ENCODE measurements around the gene TIGD7. TPM values are rescaled to one million over a fixed set of nuclear protein-coding genes. Genes with fewer than 3 reads are reported as not detected.
A peak's percentile ranks its signal among the peaks of the same experiment; 100 is the strongest.

TIGD7 gene
- total RNA-seq, 2 donors from 2014 or later = 2.8 to 5.9 TPM

GRCh38 chr16:3281222-3281820 is 23.9 kb downstream of the TIGD7 start:
- peaks cover 37% of the 10 kb centered on the region for H3K27me3 ChIP-seq (ENCODE audit: control insufficient read depth, insufficient read depth, low read length, poor library complexity, severe bottlenecking)
- peaks cover 29% of the 10 kb centered on the region for H3K27me3 Mint-ChIP-seq (ENCODE audit: insufficient read depth)
- H3K9me3 Mint-ChIP-seq = peaks cover 14% of the 10 kb centered on the region
- H3K4me3 ChIP-seq (ENCODE audit: low read length) = peak overlapping the region; percentile 92
- no peak overlapping the region for H3K27ac ChIP-seq (ENCODE audit: low read depth, low read length)
- peaks cover 24% of the 10 kb centered on the region for H3K36me3 Mint-ChIP-seq (ENCODE audit: low read depth)
- TF ChIP-seq, protein P1, sequence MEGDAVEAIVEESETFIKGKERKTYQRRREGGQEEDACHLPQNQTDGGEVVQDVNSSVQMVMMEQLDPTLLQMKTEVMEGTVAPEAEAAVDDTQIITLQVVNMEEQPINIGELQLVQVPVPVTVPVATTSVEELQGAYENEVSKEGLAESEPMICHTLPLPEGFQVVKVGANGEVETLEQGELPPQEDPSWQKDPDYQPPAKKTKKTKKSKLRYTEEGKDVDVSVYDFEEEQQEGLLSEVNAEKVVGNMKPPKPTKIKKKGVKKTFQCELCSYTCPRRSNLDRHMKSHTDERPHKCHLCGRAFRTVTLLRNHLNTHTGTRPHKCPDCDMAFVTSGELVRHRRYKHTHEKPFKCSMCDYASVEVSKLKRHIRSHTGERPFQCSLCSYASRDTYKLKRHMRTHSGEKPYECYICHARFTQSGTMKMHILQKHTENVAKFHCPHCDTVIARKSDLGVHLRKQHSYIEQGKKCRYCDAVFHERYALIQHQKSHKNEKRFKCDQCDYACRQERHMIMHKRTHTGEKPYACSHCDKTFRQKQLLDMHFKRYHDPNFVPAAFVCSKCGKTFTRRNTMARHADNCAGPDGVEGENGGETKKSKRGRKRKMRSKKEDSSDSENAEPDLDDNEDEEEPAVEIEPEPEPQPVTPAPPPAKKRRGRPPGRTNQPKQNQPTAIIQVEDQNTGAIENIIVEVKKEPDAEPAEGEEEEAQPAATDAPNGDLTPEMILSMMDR (conservative IDR thresholded peaks at IDR 0.05) = no peak
- WGBS, 2 experiments (ENCODE audit: insufficient coverage in 1 of 2, insufficient read length in 1 of 2) = 95 to 100% methylated on average over 5 to 6 of the region's 6 CpGs
- H3K9me3 ChIP-seq (ENCODE audit: control insufficient read depth, low read length) = peaks cover 8% of the 10 kb centered on the region
- H3K9ac ChIP-seq (ENCODE audit: extremely low read depth, low read length, poor library complexity, severe bottlenecking) = no peak overlapping the region
- H3K4me1 Mint-ChIP-seq = peaks cover 8% of the 10 kb centered on the region
- H3K36me3 ChIP-seq (ENCODE audit: control insufficient read depth, insufficient read depth, low read length) = peaks cover 13% of the 10 kb centered on the region
- H3K27ac Mint-ChIP-seq = no peak overlapping the region
- peak overlapping the region; percentile 70 for H3K4me3 Mint-ChIP-seq
- H3K4me1 ChIP-seq (ENCODE audit: control insufficient read depth, insufficient read depth, low read length) = no peaks in the 10 kb centered on the region
- DNase-seq = no peak

- H3K4me3 ChIP-seq (ENCODE audit: low read length) = no peak overlapping the region
- peaks cover 49% of the 10 kb centered on the region for H3K27me3 ChIP-seq (ENCODE audit: control insufficient read depth, insufficient read depth, low read length, poor library complexity, severe bottlenecking)
- no peak overlapping the region for H3K27ac ChIP-seq (ENCODE audit: low read depth, low read length)
- H3K9ac ChIP-seq (ENCODE audit: extremely low read depth, low read length, poor library complexity, severe bottlenecking) = no peak overlapping the region
- WGBS, 2 experiments (ENCODE audit: insufficient coverage in 1 of 2, insufficient read length in 1 of 2) = 82 to 83% methylated on average over 5 of the region's 5 CpGs
- no peak overlapping the region for H3K27ac Mint-ChIP-seq
- peaks cover 42% of the 10 kb centered on the region for H3K27me3 Mint-ChIP-seq (ENCODE audit: insufficient read depth)
- peaks cover 13% of the 10 kb centered on the region for H3K9me3 Mint-ChIP-seq
- TF ChIP-seq, protein P1 (conservative IDR thresholded peaks at IDR 0.05) = no peak
- H3K36me3 ChIP-seq (ENCODE audit: control insufficient read depth, insufficient read depth, low read length) = no peaks in the 10 kb centered on the region
- H3K9me3 ChIP-seq (ENCODE audit: control insufficient read depth, low read length) = no peaks in the 10 kb centered on the region
- no peaks in the 10 kb centered on the region for H3K4me1 ChIP-seq (ENCODE audit: control insufficient read depth, insufficient read depth, low read length)
- H3K36me3 Mint-ChIP-seq (ENCODE audit: low read depth) = no peaks in the 10 kb centered on the region
- H3K4me3 Mint-ChIP-seq = no peak overlapping the region
- H3K4me1 Mint-ChIP-seq = peaks cover 1% of the 10 kb centered on the region
- DNase-seq = no peak
These were observed 28.6 kb downstream of the TIGD7 start for GRCh38 chr16:3276679-3277078.

DNA sequence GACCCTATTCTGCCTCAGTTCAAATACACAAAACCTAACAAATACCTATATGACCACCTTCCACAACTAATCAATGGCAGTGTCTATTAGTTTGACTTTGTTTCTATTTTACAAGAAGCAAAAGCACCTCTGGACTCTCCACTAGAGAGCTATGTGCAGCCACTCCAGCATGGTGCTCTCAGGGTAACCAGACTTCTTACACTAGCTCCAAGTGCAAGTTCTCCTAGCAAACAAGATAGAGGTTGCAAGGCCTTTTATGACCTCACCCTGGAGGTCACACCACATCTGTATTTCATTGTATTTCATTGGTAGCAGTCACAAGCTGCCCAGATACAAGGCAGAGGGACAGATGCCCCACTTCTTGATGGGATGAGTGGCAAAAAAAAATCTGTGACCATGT is 30.3 kb downstream of the TIGD7 start:
- Mint-ChIP-seq H3K4me3 (no peak overlapping the region), H3K27ac (no peak overlapping the region), H3K9me3 (peaks cover 14% of the 10 kb centered on the region), H3K27me3 (ENCODE audit: insufficient read depth) (peaks cover 42% of the 10 kb centered on the region), H3K36me3 (ENCODE audit: low read depth) (no peaks in the 10 kb centered on the region), H3K4me1 (peaks cover 1% of the 10 kb centered on the region)
- Histone ChIP-seq H3K27ac (ENCODE audit: low read depth, low read length) (no peak overlapping the region), H3K4me3 (ENCODE audit: low read length) (no peak overlapping the region), H3K36me3 (ENCODE audit: control insufficient read depth, insufficient read depth, low read length) (no peaks in the 10 kb centered on the region), H3K4me1 (ENCODE audit: control insufficient read depth, insufficient read depth, low read length) (no peaks in the 10 kb centered on the region), H3K9me3 (ENCODE audit: control insufficient read depth, low read length) (no peaks in the 10 kb centered on the region), H3K9ac (ENCODE audit: extremely low read depth, low read length, poor library complexity, severe bottlenecking) (no peak overlapping the region), H3K27me3 (ENCODE audit: control insufficient read depth, insufficient read depth, low read length, poor library complexity, severe bottlenecking) (peaks cover 48% of the 10 kb centered on the region)
- TF ChIP-seq, protein P1 (conservative IDR thresholded peaks at IDR 0.05) = no peak
- DNase-seq = no peak

Data from endodermal cell (in vitro differentiated cells).